ENCODE measurements around the gene HAND1.

The HAND1 gene

DNA sequence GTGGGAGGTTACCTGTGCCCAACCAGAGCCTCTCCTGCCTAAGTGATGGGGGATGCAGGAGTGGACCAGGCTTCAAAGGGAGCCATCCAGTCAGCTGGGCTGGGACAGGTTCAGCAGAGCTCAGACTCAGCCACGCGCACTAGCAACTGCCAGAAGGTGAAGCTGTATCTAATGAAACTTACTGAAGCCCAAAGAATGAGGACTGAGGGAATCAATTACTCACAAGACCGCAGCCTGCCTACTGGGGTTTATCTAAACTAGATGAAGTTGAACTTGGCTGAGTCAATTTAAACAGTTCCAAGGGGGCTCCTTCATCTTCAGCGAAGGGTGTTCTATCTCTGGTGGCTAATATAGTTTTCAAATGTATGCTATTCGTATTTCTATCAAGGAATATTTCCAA lies 11.4 kb downstream of the HAND1 start:
- TF ChIP-seq GATA2 (IDR thresholded peaks at IDR 0.05; ENCODE audit: low read depth, low read length) (no peak), GATA3 (IDR thresholded peaks at IDR 0.05; ENCODE audit: low read depth, low read length) (no peak)

DNA sequence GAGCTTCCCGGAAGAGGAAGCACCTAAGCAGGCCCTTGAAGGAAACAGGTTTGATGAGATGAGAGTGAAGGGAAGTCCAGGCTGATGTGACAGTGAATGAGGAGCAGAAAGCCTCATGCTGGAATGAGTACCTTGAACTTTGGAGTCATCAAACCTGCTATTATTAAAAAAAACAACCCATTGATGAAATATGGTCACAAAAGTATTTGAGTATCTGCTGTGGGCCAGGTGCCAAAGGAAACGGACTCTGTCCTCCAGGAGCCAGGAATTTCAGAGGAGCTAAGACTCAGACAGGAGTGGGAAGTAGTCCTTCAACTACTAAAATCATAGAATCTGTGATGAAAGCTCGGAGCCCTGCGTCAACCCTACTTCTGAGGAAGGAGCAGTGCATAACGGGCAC lies 11.9 kb downstream of the HAND1 start:
- TF ChIP-seq GATA3 (IDR thresholded peaks at IDR 0.05; ENCODE audit: low read depth, low read length) (no peak), GATA2 (IDR thresholded peaks at IDR 0.05; ENCODE audit: low read depth, low read length) (no peak)

DNA sequence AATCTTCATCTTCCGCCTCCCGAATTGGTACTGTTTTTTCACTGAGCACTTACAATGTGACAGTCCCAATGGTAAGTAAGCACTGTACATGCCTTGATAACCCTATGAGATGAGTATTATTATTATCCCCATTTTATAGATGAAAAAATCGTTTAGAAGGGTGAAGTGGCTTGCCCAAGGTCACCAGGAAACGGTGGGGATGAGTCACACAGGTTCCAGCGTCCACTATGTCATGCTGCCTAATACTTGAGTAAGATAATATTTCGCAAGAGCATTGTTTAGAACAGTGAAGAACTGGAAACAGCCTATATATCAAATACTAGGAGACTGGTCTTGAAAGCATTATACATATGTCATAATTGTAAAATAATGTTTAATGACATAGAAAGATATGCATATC lies 12.9 kb downstream of the HAND1 start:
- TF ChIP-seq GATA3 (IDR thresholded peaks at IDR 0.05; ENCODE audit: low read depth, low read length), result no peak
- no peak for TF ChIP-seq GATA2 (IDR thresholded peaks at IDR 0.05; ENCODE audit: low read depth, low read length)

- TF ChIP-seq GATA3 (IDR thresholded peaks at IDR 0.05; ENCODE audit: low read depth, low read length) (no peak), GATA2 (IDR thresholded peaks at IDR 0.05; ENCODE audit: low read depth, low read length) (no peak)
Observed at GRCh38 chr5:154464438-154464837, 13.6 kb downstream of the HAND1 start.

DNA sequence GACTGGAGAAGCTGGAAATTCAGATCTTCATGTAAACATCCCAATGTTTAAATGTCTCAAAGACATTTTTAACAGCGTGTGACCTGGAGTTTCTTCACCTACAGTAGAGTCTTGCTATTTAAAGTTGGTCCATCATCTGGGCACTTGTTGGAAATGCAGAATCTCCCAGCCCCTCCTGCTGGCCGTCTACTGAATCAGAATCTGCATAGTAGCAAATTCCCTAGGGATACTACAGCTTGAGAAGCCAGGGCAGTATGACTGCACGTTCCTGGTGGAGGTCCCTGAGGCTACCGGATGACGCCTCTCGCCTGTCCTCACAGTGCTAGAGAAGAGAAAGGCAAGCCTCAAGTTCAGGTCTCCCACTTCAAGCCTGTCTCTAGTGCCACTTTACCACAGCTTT lies 16.5 kb downstream of the HAND1 start:
- no peak for TF ChIP-seq GATA2 (IDR thresholded peaks at IDR 0.05; ENCODE audit: low read depth, low read length)
- no peak for TF ChIP-seq GATA3 (IDR thresholded peaks at IDR 0.05; ENCODE audit: low read depth, low read length)

DNA sequence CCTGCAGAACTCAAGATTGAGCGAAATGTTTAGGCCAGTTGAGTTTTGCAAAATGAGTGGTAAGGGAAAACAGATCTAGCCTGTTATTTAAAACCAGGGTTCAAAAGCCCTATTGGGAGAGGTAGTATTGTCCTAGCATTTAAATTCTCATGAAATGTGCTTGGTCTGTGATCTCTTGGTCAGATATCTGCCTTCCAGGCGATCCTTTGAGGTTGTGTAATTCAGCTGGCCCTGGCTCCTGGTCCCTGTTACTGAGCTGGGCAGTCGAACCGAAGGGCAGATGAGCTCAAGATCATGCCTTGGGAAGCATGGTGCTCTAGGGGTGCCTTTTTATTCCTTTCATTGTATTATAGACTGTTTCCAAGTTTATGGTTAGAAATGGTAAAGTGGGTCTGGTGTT lies 17.9 kb downstream of the HAND1 start:
- TF ChIP-seq GATA2 (IDR thresholded peaks at IDR 0.05; ENCODE audit: low read depth, low read length), result no peak
- TF ChIP-seq GATA3 (IDR thresholded peaks at IDR 0.05; ENCODE audit: low read depth, low read length), result no peak

DNA sequence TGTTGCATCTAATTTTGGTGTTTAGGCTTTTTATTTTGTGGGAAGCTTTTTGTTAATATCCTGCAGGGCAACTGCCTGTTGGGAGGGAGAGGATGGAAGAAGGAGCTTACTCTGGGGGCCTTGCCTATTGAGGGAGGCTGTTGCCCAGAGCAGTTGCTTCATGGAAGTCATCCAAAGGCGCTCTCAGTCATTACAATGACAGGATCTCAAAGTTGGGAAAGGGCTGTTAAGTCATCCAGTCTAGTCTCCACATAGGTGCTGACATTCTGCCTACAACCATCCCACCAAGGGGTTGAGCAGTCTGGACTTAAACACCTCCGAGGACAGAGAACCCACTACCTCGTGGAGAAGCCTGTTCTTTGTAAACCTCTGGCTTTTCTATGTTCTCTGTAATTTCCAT lies 19.0 kb downstream of the HAND1 start:
- TF ChIP-seq GATA2 (IDR thresholded peaks at IDR 0.05; ENCODE audit: low read depth, low read length) (no peak), GATA3 (IDR thresholded peaks at IDR 0.05; ENCODE audit: low read depth, low read length) (no peak)

GRCh38 chr5:154456540-154456939 lies 21.5 kb downstream of the HAND1 start:
- TF ChIP-seq GATA2 (IDR thresholded peaks at IDR 0.05; ENCODE audit: low read depth, low read length), result no peak
- TF ChIP-seq GATA3 (IDR thresholded peaks at IDR 0.05; ENCODE audit: low read depth, low read length), result no peak

DNA sequence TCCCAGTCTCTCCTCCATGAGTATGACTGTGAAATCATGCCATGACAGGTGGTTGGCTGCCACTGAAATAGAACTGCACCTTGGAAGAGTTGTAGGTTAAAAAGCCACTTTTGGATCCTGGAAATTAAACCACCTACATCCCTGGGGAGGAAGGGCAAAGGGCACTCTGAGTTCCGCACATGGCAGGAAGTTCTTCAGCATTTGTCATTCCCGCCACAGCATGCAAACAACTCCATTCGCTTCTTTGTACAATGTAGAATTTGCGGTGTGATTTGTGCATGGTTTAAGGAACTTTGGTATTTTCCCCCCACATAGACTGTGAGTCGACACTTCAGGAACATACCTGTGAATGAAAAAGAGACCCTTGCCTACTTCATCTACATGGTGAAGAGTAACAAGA lies 22.4 kb downstream of the HAND1 start:
- no peak for TF ChIP-seq GATA3 (IDR thresholded peaks at IDR 0.05; ENCODE audit: low read depth, low read length)
- TF ChIP-seq GATA2 (IDR thresholded peaks at IDR 0.05; ENCODE audit: low read depth, low read length), result no peak

DNA sequence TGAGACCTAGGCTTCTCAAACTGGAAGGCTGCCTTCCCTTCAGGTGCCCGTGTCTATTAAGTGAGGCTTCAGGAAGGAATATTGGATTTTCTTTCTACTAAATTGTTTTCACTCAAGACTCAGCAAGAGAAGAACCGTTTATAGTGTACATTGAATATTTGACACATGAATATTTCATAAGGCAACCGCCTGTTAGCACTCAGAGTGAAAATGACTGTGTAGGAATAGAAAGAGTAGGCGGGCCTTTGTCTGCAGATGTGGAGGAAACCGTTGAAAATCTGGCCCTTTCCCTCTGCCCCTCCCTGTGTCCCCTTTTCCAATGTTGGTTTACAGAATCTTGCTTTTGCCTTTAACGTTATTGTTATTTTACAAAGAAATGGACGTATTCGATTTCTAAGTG lies 26.1 kb downstream of the HAND1 start:
- no peak for TF ChIP-seq GATA3 (IDR thresholded peaks at IDR 0.05; ENCODE audit: low read depth, low read length)

DNA sequence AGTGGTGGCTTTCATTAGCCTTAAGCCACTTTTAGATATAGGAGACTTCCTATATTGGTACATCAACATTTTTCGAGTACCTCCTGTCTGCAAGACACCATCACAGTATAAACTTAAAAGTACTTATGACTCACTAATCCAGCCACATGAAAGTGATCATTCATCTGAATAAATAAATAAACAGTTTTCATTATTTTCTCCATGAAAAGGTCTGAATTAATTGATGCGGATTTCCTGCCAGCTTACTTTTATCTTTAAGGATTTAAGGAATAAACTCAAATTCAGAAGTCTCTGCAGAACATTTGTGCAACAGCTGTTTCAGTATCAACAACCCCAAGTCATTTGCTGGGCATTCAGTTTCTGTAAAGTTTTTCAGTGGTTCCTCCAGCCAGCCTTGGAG lies 28.2 kb downstream of the HAND1 start:
- TF ChIP-seq GATA2 (IDR thresholded peaks at IDR 0.05; ENCODE audit: low read depth, low read length) (no peak), GATA3 (IDR thresholded peaks at IDR 0.05; ENCODE audit: low read depth, low read length) (no peak)

- TF ChIP-seq GATA2 (IDR thresholded peaks at IDR 0.05; ENCODE audit: low read depth, low read length) (no peak), GATA3 (IDR thresholded peaks at IDR 0.05; ENCODE audit: low read depth, low read length) (no peak)
Observed at GRCh38 chr5:154447089-154447725, 30.8 kb downstream of the HAND1 start.

GRCh38 chr5:154446195-154447088 lies 31.6 kb downstream of the HAND1 start:
- no peak for TF ChIP-seq GATA2 (IDR thresholded peaks at IDR 0.05; ENCODE audit: low read depth, low read length)
- TF ChIP-seq GATA3 (IDR thresholded peaks at IDR 0.05; ENCODE audit: low read depth, low read length), result no peak

- TF ChIP-seq GATA2 (IDR thresholded peaks at IDR 0.05; ENCODE audit: low read depth, low read length) (no peak), GATA3 (IDR thresholded peaks at IDR 0.05; ENCODE audit: low read depth, low read length) (no peak)
Observed at GRCh38 chr5:154445422-154446194, 32.4 kb downstream of the HAND1 start, which contains the start of gene SAP30L. Gene SAP30L, plus strand, starts transcription at chr5:154445997. Its CDS starts 608 bp downstream, at chr5:154446605.

Measured in SH-SY5Y (cell line).